Panc1 (cell line): ENCODE measurements around the gene SBF1. TPM values are rescaled to one million over a fixed set of nuclear protein-coding genes. Genes with fewer than 3 reads are reported as not detected.
A peak's percentile ranks its signal among the peaks of the same experiment; 100 is the strongest.

ENCODE experiments used
- ATAC-seq: fragments of 200-7000 bp; cut with Tn5 transposase; 2 replicates; pipeline ENCODE4 v1.9.1; 2020; ENCODE audit warnings: mild to moderate bottlenecking, moderate library complexity
- BruUV-seq: library from RNA; stranded (reverse); fragments of 400-500 nt; replicated peaks from 2 replicates; lab custom pipeline; 2021; lab: Mats Ljungman, UMichigan
- CTCF ChIA-PET: fragments of 300-600 bp; sonication (Branson Sonifier 250); formaldehyde crosslinking; loops from one replicate; lab custom pipeline; 2022; ENCODE audit warnings: antibody characterized with exemption; lab: Charles Lee
- POLR2A ChIA-PET: fragments of 300-600 bp; sonication (Branson Sonifier 250); formaldehyde crosslinking; loops from one replicate; lab custom pipeline; 2022; ENCODE audit warnings: antibody characterized with exemption; lab: Charles Lee
- DNase-seq: peaks from one replicate; pipeline ENCODE4 v3.0.0-alpha.2; 2010; ENCODE audit warnings: low read depth, low spot score
- H3K27ac ChIP-seq: 2 replicates; pipeline ENCODE4 v1.5.1; 2011; ENCODE audit warnings: mild to moderate bottlenecking, low read length, inconsistent platforms
- H3K27me3 ChIP-seq: fragments of 200-500 bp; sonication (Bioruptor generic); 2 replicates; pipeline ENCODE4 v1.6.0; 2014; ENCODE audit warnings: low read length, inconsistent platforms; ENCODE audit not compliant: control insufficient read depth, insufficient read depth
- H3K36me3 ChIP-seq: fragments of 200-500 bp; sonication (Bioruptor generic); 2 replicates; pipeline ENCODE4 v1.5.1; 2014; ENCODE audit warnings: inconsistent platforms, mild to moderate bottlenecking, low read length, moderate library complexity; ENCODE audit not compliant: control insufficient read depth, insufficient read depth
- H3K4me1 ChIP-seq: 2 replicates; pipeline ENCODE4 v1.5.1; 2011; ENCODE audit warnings: inconsistent platforms, mild to moderate bottlenecking, low read length, moderate library complexity; ENCODE audit not compliant: control insufficient read depth, insufficient read depth
- H3K4me3 ChIP-seq, 2 experiments: 2 replicates each; pipeline ENCODE4 v1.5.1; 2011 to 2012; ENCODE audit warnings: low read depth in 2 of 2, low read length in 2 of 2, mild to moderate bottlenecking in 2 of 2, inconsistent platforms in 1 of 2, moderate library complexity in 1 of 2
- H3K9me3 ChIP-seq: fragments of 200-500 bp; sonication (Bioruptor generic); 2 replicates; pipeline ENCODE4 v1.5.1; 2014; ENCODE audit warnings: low read depth, mild to moderate bottlenecking, inconsistent platforms, low read length, moderate library complexity; ENCODE audit not compliant: control insufficient read depth, insufficient read depth
- CTCF ChIP-seq: fragments of 450-650 bp; IDR thresholded peaks from 2 replicates; pipeline ENCODE4 v1.5.1; 2017; ENCODE audit warnings: mild to moderate bottlenecking
- POLR2AphosphoS5 ChIP-seq: IDR thresholded peaks from 2 replicates; pipeline ENCODE4 v1.6.1; 2012; ENCODE audit warnings: mild to moderate bottlenecking, low read depth, low read length, moderate library complexity
- SIN3A ChIP-seq: IDR thresholded peaks from 2 replicates; pipeline ENCODE4 v1.6.1; 2012; ENCODE audit warnings: low read depth, mild to moderate bottlenecking, low read length, moderate library complexity, borderline replicate concordance; ENCODE audit not compliant: insufficient read depth
- TCF7L2 ChIP-seq: IDR thresholded peaks from 2 replicates; pipeline ENCODE4 v1.6.1; 2011; ENCODE audit warnings: mild to moderate bottlenecking, low read depth, low read length, inconsistent platforms
- in situ Hi-C: cut with HindIII; loops from 2 replicates; pipeline ENCODE4 v1.10.0; 2016; ENCODE audit warnings: low sequenced_read_pairs, low pct_unique_long_range_greater_than_20kb
- intact Hi-C: fragments of 100-400 bp; cut with micrococcal nuclease; formaldehyde crosslinking; loops from one replicate; pipeline ENCODE4 v1.10.0; 2022; ENCODE audit not compliant: unreplicated experiment
- total RNA-seq: library from RNA; stranded (reverse); gene quantifications from one replicate; pipeline ENCODE4 v1.2.1, GENCODE V29; 2021; ENCODE audit not compliant: unreplicated experiment
- TF ChIP-seq, protein P1 (sequence below), 2 experiments: IDR thresholded peaks; 2 replicates each; pipeline ENCODE4 v1.6.1; 2011 to 2012; ENCODE audit warnings: low read depth in 2 of 2, control low read depth in 1 of 2, low read length in 1 of 2, mild to moderate bottlenecking in 1 of 2, moderate library complexity in 1 of 2; ENCODE audit not compliant: insufficient read depth in 1 of 2

The SBF1 gene
- total RNA-seq, 1 experiment from 2014 or later: 59.2 TPM

DNA sequence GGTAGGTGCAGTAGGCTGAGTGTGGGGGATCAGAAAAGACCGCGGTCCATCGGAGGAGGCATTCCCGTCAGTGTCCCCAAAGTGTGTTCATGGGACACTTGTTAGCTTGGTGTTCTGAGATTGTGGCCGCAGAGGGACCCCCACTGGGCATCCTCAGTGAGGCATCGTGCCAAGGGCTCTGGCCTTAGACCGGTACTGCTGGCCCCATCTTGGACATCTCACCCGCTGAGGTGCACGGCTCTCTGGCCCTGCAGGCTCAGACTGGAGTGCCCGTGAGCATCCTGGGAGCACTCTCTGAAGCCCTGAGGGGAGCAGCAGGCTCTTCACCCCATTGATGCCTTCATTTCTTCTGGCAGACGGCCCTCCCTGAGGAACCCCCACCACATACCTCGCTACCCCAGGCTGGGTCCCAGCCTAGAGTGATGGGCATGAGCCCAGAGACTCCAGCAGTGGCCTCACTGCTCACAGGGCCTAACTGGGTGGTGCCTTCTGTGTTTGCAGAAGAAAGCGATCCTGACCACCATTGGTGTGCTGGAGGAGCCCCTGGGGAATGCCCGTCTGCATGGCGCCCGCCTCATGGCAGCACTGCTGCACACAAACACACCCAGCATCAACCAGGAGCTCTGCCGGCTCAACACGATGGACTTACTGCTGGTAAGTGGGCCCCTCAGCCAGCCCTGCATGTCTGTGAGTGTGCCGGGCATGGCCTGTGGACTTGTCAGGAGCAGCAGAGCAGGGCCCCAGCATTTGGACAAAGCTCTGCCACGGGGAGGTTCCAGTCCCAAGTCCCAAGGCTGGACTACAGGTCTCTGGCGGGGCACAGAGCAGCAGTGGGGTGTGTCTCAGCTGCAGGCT lies 51.6 kb downstream of the SBF1 start:
- in situ Hi-C loops (no loop called here), intact Hi-C loops (no loop called here)
- Histone ChIP-seq H3K36me3 (peaks cover 3% of the 10 kb centered on the region), H3K4me1 (no peaks in the 10 kb centered on the region), H3K4me3 (no peak overlapping the region), H3K9me3 (no peaks in the 10 kb centered on the region), H3K27me3 (no peaks in the 10 kb centered on the region), H3K27ac (no peak overlapping the region)
- ChIA-PET POLR2A (no interaction called here), CTCF (no interaction called here)
- no TSS peak for BruUV-seq
- DNase-seq: no peak
- 0 out of 2 replicates have a peak, but pooled peaks have one; percentile 33 for ATAC-seq
- TF ChIP-seq TCF7L2 (no peak), POLR2AphosphoS5 (no peak), CTCF (no peak), SIN3A (no peak)
- TF ChIP-seq, protein P1, sequence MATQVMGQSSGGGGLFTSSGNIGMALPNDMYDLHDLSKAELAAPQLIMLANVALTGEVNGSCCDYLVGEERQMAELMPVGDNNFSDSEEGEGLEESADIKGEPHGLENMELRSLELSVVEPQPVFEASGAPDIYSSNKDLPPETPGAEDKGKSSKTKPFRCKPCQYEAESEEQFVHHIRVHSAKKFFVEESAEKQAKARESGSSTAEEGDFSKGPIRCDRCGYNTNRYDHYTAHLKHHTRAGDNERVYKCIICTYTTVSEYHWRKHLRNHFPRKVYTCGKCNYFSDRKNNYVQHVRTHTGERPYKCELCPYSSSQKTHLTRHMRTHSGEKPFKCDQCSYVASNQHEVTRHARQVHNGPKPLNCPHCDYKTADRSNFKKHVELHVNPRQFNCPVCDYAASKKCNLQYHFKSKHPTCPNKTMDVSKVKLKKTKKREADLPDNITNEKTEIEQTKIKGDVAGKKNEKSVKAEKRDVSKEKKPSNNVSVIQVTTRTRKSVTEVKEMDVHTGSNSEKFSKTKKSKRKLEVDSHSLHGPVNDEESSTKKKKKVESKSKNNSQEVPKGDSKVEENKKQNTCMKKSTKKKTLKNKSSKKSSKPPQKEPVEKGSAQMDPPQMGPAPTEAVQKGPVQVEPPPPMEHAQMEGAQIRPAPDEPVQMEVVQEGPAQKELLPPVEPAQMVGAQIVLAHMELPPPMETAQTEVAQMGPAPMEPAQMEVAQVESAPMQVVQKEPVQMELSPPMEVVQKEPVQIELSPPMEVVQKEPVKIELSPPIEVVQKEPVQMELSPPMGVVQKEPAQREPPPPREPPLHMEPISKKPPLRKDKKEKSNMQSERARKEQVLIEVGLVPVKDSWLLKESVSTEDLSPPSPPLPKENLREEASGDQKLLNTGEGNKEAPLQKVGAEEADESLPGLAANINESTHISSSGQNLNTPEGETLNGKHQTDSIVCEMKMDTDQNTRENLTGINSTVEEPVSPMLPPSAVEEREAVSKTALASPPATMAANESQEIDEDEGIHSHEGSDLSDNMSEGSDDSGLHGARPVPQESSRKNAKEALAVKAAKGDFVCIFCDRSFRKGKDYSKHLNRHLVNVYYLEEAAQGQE (IDR thresholded peaks at IDR 0.05; ENCODE audit: insufficient read depth in 1 of 2, low read depth in 2 of 2, low read length in 1 of 2): no peak

GRCh38 chr22:50422046-50422445 lies 52.8 kb downstream of the SBF1 start:
- DNase-seq (no peak), ATAC-seq (no peak)
- no peaks in the 10 kb centered on the region for H3K9me3 ChIP-seq
- peaks cover 5% of the 10 kb centered on the region for H3K36me3 ChIP-seq
- TF ChIP-seq, protein P1 (IDR thresholded peaks at IDR 0.05; ENCODE audit: insufficient read depth in 1 of 2, low read depth in 2 of 2, low read length in 1 of 2): no peak
- TF ChIP-seq SIN3A (no peak), CTCF (no peak), TCF7L2 (no peak)
- no TSS peak for BruUV-seq
- ChIA-PET POLR2A (no interaction called here), CTCF (interaction anchor here (0.6 kb wide), 1 partner anchor 81 kb away, joined by 3 read pairs; no protein-coding TSS in a partner anchor)
- intact Hi-C loops (no loop called here), in situ Hi-C loops (no loop called here)
- H3K4me1 ChIP-seq: no peaks in the 10 kb centered on the region
- H3K27me3 ChIP-seq: no peaks in the 10 kb centered on the region
- H3K27ac ChIP-seq: no peak overlapping the region
- no peak overlapping the region for H3K4me3 ChIP-seq
